DMS114 treated with DMSO at 0.1 percent for 48 hours (cell line): ENCODE data around the gene STIM1.
"Not testable (repeated sequence)": the region's sequence is repeated elsewhere in the genome, so short reads cannot be mapped to it uniquely, and the experiment has no call there.

Source experiments
- DNase-seq: peaks from one replicate; lab custom pipeline; 2025; ENCODE audit not compliant: unreplicated experiment; lab: John Stamatoyannopoulos, UW

The STIM1 gene

GRCh38 chr11:4016602-4017001 is 161.1 kb downstream of the STIM1 start:
- DNase-seq, result not testable (repeated sequence)

DNA sequence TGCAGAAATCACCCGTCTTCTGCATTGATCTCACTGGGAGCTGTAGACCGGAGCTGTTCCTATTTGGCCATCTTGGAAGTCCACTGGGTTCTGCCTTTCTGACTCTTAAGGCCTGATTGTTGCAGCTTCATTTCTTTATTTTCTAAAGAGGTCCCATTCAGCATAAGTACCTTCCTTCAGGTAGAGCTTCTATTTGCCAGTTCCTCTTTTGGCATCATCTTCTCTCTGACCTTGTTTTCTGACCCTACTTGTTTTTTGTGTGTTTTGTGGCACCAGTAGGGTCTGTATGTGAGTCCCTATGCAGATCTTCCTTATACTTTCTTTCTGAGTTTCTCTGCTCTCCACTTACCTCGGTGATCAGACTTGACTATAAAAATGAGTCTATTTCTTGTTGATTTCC is 161.7 kb downstream of the STIM1 start:
- no peak for DNase-seq

GRCh38 chr11:4018641-4019040 is 163.2 kb downstream of the STIM1 start:
- no peak for DNase-seq

DNA sequence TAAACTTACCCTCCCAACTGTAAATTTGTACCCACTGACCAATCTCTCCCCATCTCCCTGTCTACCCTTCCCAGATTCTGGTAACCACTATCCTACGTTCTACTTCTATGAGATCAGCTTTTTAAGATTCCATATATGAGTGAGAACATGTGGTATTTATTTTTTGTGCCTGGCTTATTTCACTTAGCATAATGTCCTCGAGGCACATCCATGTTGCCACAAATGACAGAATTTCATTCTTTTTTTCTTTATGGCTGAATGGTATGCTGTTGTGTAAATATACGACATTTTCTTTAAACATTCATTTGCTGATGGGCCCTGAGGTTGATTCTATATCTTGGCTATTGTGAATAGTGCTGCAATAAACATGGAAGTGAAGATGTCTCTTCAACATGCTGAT is 164.4 kb downstream of the STIM1 start:
- DNase-seq, result no peak

- DNase-seq, result no peak
Observed at GRCh38 chr11:4022669-4023068, 167.2 kb downstream of the STIM1 start.

GRCh38 chr11:4025248-4025966 is 169.9 kb downstream of the STIM1 start:
- no peak for DNase-seq

- DNase-seq, result no peak
Observed at GRCh38 chr11:4025967-4026324, 170.5 kb downstream of the STIM1 start.

- no peak for DNase-seq
Observed at GRCh38 chr11:4026389-4026788, 170.9 kb downstream of the STIM1 start.

GRCh38 chr11:4027746-4028145 is 172.3 kb downstream of the STIM1 start:
- no peak for DNase-seq

- no peak for DNase-seq
Observed at GRCh38 chr11:4030197-4030596, 174.7 kb downstream of the STIM1 start.

GRCh38 chr11:4032097-4032496 is 176.6 kb downstream of the STIM1 start:
- no peak for DNase-seq

- DNase-seq, result no peak
Observed at GRCh38 chr11:4035985-4036384, 180.5 kb downstream of the STIM1 start.

GRCh38 chr11:4039011-4039410 is 183.5 kb downstream of the STIM1 start:
- no peak for DNase-seq

GRCh38 chr11:4040461-4040860 is 185.0 kb downstream of the STIM1 start:
- no peak for DNase-seq

DNA sequence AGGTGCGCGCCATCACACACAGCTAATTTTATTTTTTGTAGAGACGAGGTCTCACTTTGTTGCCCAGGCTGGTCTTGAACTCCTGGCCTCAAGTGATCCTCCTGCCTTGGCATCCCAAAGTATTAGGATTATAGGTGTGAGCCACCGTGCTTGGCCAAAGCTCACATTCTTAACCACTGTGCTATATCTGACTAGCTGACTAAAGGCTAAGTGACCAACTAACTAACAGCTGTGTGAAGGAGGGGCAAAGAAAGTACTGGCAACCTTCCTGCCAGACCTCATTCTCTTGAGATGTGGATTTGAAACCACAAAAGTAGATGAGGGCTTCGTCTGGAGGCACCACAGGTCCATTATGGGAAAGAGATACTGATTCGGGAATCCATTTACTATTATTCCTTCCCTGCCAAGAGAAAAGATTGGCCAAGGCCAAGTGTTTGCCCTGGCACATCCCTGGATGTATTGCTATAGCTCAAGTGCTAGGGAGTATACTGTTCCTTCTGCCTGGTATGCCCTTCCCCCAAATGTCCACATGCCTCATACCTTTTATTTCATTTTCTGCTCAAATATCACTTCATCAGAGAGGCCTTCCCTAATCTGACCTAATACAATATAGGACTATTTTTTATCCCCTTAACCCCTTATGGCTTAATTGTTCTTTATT is 186.4 kb downstream of the STIM1 start:
- DNase-seq, result no peak

GRCh38 chr11:4044976-4045646 is 189.6 kb downstream of the STIM1 start:
- no peak for DNase-seq

- DNase-seq, result no peak
Observed at GRCh38 chr11:4048340-4048739, 192.9 kb downstream of the STIM1 start.

GRCh38 chr11:4049006-4049405 is 193.5 kb downstream of the STIM1 start:
- DNase-seq, result no peak

GRCh38 chr11:4050138-4050537 is 194.7 kb downstream of the STIM1 start:
- no peak for DNase-seq

DNA sequence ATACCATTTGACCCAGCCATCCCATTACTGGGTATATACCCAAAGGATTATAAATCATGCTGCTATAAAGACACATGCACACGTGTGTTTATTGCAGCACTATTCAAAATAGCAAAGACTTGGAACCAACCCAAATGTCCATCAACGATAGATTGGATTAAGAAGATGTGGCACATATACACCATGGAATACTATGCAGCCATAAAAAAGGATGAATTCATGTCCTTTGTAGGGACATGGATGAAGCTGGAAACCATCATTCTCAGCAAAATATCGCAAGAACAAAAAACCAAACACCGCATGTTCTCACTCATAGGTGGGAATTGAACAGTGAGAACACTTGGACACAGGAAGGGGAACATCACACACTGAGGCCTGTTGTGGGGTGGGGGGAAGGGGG is 197.7 kb downstream of the STIM1 start:
- not testable (repeated sequence) for DNase-seq

DNA sequence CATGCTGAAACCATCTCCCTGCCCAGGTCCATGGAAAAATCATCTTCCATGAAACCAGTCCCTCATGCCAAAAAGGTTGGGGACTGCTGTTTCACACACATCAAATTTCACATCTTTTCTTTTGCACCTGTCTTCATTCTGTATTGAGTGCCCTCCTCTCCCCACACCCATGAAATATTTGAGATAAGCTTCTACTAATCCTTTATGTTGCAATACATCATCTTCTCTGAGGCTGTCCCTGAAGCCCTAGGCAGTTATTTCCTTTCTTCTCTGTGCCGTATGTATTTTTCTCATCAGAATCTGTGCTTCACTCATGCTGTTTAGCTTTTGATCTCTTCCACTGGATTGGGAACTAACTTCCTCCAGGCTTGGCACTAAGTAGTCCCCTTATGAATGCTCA is 199.2 kb downstream of the STIM1 start:
- DNase-seq, result no peak

DNA sequence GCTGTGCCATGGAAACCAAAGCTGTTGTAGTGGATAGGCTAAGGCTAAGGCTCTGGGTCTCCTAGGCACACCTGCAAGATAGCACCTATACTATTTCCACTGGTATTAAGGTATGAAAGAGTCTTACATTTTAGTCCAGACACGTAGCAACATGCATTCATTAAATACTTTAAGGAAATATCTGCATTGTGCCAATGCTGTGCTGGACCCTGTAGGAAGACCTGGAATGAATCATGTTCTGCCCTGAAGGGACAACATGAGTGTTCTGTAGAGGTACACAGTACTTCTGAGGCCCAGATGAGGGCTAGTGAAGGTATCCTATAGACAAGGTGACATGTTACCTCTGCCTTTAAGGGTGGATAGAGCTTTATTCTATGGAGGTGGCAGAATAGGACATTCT is 204.0 kb downstream of the STIM1 start:
- no peak for DNase-seq
